ENCODE measurements around the gene ALDH1A1. TPM values are rescaled to one million over a fixed set of nuclear protein-coding genes. Genes with fewer than 3 reads are reported as not detected.

ALDH1A1 gene
- total RNA-seq, 4 donors from 2014 or later = 184 to 561 (median 251) TPM

DNA sequence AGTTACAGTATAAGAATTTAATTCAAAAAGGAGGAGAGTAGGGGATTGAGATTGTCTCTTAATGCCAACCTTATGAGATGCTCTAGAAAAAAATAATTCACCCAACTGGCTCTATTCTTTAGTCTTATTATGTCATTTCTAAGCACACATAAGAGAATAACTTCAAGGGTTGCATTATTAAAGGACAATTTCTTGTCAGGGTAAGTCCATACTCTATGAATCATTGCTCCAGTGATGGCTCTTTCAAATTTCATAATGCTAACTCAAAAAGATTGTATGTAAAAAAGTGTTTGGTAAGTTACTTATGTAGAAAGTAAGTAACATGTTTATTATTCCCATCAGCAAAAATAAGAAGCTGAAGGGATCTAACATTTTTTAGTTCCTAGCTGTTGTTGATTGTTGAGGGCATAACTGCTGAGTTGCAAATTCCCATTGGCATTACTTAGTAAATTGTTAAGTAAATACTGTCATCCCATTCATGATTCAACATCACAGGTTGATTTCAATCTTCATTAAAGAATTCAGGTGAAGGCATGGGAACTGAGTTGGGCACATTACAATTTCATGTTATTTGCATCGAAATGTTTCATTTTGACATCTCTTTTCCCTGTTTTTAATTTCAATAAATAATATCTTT, 28.6 kb downstream of the ALDH1A1 start:
- TF ChIP-seq POLR2A (IDR thresholded peaks at IDR 0.05) = no peak
- TF ChIP-seq, protein P1, sequence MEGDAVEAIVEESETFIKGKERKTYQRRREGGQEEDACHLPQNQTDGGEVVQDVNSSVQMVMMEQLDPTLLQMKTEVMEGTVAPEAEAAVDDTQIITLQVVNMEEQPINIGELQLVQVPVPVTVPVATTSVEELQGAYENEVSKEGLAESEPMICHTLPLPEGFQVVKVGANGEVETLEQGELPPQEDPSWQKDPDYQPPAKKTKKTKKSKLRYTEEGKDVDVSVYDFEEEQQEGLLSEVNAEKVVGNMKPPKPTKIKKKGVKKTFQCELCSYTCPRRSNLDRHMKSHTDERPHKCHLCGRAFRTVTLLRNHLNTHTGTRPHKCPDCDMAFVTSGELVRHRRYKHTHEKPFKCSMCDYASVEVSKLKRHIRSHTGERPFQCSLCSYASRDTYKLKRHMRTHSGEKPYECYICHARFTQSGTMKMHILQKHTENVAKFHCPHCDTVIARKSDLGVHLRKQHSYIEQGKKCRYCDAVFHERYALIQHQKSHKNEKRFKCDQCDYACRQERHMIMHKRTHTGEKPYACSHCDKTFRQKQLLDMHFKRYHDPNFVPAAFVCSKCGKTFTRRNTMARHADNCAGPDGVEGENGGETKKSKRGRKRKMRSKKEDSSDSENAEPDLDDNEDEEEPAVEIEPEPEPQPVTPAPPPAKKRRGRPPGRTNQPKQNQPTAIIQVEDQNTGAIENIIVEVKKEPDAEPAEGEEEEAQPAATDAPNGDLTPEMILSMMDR (IDR thresholded peaks at IDR 0.05) = no peak
- Histone ChIP-seq H3K27ac (no peak overlapping the region), H3K4me1 (no peaks in the 10 kb centered on the region)

DNA sequence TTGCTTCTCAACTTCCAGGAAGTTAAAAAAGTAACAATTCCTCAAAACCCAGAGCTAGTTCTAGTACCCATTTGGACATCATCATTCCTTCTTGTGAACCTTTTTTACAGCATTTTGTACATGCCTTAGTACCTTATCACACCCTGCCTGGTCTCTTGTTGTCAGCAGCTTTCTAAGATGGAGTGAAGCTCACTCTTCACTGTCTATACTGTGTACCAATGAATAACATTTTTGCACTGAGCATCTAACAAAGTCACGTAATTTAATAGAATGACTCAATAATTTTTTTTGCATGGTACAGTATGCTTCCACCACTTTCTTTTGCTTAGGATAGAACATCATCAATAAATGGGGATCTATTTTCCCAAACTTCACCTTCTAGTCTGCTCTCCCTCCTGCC, 29.8 kb downstream of the ALDH1A1 start:
- TF ChIP-seq POLR2A (IDR thresholded peaks at IDR 0.05) = no peak
- TF ChIP-seq, protein P1 (IDR thresholded peaks at IDR 0.05) = no peak
- peaks cover 0 to 66% (median 0%) of the 10 kb centered on the region in 3 donors for H3K36me3 ChIP-seq
- H3K27me3 ChIP-seq = no peaks in the 10 kb centered on the region
- H3K9me3 ChIP-seq = no peaks in the 10 kb centered on the region
- H3K27ac ChIP-seq = no peak overlapping the region
- DNase-seq = no peak
- no peak overlapping the region for H3K4me3 ChIP-seq
- no peaks in the 10 kb centered on the region for H3K4me1 ChIP-seq

More for the DNA sequence above, 28.6 kb downstream of the ALDH1A1 start:
- no peak for DNase-seq
- peaks cover 0 to 65% (median 0%) of the 10 kb centered on the region in 3 donors for H3K36me3 ChIP-seq
- H3K4me3 ChIP-seq = no peak overlapping the region
- H3K9me3 ChIP-seq = no peaks in the 10 kb centered on the region
- H3K27me3 ChIP-seq = no peaks in the 10 kb centered on the region

DNA sequence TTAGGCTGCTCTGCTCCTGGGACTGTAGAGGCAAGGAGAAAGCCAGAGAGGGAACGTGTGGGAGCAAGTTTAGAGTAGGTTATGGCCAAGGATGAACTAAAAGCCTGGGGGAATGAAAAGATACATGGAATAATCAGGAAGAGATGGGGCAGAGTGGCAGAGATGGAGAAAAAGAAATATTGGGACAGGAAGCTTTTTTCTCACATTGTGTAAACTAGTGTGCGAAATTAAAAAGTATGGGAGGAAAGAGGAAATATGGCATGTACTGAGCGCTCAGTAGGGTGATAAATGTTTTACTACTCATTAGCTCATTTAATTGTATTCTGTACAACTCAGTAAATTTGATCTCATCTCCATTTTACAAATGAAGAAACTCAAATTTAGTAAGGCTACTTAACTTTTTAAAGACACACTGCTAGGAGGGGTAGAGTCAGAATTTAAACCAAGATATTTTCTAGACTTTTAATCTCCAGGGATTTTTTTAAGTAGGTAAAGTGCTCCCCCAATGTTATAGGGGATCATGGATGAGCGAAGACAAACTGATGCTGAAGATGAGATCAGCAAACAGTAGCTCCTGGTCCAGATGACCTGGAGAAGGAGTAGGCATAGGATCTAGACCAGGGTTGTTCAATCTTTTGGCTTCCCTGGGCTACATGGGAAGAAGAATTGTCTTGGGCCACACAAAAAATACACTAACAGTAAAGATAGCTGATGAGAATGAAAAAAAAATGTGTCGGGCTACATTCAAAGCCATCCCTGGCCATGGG, 30.8 kb downstream of the ALDH1A1 start:
- Histone ChIP-seq H3K4me3 (no peak overlapping the region), H3K9me3 (no peaks in the 10 kb centered on the region), H3K27ac (no peak overlapping the region), H3K4me1 (no peaks in the 10 kb centered on the region), H3K27me3 (no peaks in the 10 kb centered on the region), H3K36me3 (peaks cover 0 to 64% (median 0%) of the 10 kb centered on the region in 3 donors)
- TF ChIP-seq POLR2A (IDR thresholded peaks at IDR 0.05) = no peak
- TF ChIP-seq, protein P1 (IDR thresholded peaks at IDR 0.05) = no peak
- DNase-seq = no peak

DNA sequence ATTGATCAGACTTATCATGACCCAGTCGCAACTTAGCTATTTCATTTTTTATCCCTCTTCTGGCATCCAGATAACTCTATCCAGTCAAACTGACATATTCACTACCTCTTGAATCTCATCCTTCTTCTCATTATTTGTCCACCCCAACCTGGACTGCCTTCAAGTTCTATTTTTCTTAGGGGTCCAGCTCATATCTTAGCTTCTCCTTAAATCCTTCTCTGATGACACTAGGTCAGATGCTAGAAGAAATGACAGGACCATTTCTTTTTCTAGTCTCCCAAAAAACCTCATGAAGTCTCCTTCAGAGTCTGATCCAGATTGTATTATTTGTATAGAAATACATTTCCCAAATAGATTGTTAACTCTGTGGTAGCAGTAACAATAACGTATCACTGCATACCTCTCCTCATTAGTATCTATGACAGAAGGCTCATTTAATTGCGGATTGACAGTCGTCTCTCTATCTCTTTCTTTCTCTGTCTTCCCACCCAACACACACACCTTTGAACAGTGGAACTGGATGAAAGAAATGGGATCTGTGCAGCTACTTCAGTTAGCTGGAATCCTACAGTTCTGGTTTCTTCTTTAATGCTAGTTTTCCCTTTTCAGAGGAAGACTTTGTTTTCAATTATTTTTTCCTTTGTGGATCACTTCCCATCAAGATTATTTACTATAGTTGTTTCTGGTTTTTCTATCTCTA, 33.5 kb downstream of the ALDH1A1 start:
- Histone ChIP-seq H3K36me3 (peaks cover 0 to 59% (median 0%) of the 10 kb centered on the region in 3 donors), H3K27ac (no peak overlapping the region), H3K4me3 (no peak overlapping the region), H3K4me1 (no peaks in the 10 kb centered on the region), H3K9me3 (no peaks in the 10 kb centered on the region), H3K27me3 (no peaks in the 10 kb centered on the region)
- no peak for DNase-seq
- no peak for TF ChIP-seq POLR2A (IDR thresholded peaks at IDR 0.05)
- TF ChIP-seq, protein P1 (IDR thresholded peaks at IDR 0.05) = no peak

DNA sequence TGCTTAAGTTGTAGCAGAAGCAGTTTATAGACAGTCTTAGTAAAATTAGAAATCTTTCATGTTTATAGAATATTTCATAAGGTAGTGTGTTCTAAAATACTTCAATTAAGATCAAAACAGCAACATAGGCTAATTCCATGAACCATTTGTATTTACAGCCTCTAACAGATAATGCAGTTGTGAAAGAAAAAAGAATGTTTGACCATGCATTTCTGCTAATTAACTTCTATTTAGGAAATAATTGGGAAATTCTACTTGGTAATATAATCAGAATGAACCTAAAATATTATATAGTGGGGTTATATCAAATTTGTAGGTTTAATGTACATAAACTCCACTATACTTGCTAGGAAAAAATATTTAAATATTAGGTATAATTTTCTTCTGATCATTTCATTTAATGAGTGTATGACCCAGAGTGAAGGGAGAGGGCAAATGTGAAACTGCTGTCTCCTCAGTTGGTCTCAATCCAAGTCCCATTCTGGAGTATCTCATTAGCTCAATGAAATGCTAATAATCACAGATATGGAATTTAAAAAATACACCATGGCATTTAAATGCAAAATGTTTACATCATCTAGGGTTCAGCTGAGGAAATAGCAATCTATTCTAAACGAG, 34.9 kb downstream of the ALDH1A1 start:
- H3K36me3 ChIP-seq = peaks cover 0 to 55% (median 0%) of the 10 kb centered on the region in 3 donors
- no peak for DNase-seq
- TF ChIP-seq POLR2A (IDR thresholded peaks at IDR 0.05) = no peak
- TF ChIP-seq, protein P1 (IDR thresholded peaks at IDR 0.05) = no peak
- H3K4me3 ChIP-seq = no peak overlapping the region
- no peaks in the 10 kb centered on the region for H3K9me3 ChIP-seq
- H3K4me1 ChIP-seq = no peaks in the 10 kb centered on the region
- H3K27ac ChIP-seq = no peak overlapping the region
- H3K27me3 ChIP-seq = no peaks in the 10 kb centered on the region

Data from Peyer's patch (tissue), 4 donors.